Activated CD4-positive, alpha-beta T cell treated with anti-CD3 and anti-CD28 coated beads for 48 hours (primary cell): Measurements from ENCODE around the gene SGIP1.
"Not testable (repeated sequence)": the region's sequence is repeated elsewhere in the genome, so short reads cannot be mapped to it uniquely, and the experiment has no call there.

Experiments
- DNase-seq: peaks from one replicate; pipeline ENCODE4 v3.0.0-alpha.2; 2020

The SGIP1 gene

DNA sequence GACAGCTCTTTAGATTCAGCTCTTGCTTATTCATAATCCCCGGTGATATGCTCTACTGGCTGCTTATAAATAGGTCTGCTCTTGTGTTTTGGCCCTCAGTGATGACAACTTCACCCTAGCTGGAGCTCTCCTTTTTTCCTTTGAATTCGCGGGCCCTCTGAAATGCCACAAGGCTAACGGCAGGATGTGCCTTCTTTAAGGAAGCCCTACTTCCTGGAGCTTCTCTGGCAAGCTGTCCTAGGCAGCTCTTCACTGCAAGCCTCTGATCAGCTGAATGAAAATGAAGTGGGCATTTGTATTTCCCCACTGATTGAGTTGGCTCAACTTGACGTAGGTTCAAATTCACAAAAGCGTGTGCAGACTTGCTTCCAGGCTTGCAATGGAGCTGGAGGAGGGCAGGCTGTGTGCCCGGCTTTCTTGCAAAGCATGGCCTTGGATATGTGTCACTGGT lies 22.2 kb downstream of the SGIP1 start:
- DNase-seq = no peak

DNA sequence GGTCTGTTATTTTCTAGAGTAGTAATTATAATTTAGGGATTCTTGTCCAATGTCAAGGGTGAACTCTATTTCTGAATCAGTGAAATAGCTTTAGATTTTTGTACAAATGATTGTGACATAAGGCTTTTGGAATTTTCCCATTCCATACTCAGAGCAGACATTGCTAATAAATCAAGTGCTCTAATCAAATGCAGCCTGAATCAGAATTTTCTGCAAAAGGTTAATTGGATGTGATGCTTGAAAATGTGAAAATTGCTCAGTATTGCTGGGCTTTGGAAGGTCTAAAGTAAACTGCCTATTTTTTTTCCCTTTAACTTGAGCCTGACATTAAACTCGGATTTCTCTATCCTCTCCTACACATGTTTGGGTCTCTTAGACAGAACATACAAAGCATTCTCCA lies 23.2 kb downstream of the SGIP1 start:
- DNase-seq = no peak

DNA sequence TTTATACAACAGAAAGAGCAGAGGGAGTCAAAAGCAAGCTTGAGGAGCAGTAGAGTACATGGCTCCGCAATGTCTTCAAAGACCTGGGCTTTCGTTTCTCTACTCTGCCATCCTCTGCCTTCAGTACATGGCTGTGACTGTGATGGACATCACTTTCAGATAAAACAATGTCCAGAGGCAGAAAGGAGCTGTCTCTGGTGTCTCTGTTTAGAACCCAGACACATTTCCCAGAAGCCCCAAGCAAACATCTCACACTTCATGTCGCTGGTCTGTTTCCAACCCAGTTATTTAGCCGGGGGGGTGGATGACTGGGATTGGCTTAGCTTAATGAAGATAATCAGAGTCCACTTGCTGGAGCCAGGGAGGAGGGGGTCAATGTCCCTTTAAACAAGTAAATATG lies 25.6 kb downstream of the SGIP1 start:
- no peak for DNase-seq

DNA sequence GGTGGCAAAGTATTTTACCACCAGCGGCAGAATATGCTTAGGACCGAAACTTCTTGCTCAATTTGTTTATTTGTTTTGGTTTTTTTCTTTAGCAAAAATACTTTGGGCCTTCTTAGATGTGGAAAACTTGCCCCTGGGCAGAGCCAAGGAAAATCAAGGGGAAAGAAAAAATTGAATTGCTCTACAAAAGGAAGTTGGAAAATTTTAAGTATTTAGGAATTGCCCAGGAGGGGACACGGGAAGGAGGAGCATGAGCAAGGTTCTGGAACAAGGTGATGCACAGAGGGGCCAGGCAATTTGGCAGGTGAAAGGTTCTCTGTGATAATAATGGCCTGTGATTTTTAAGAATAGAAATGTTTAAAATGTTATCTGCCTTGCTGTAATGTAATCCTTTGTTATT lies 28.6 kb downstream of the SGIP1 start:
- no peak for DNase-seq

DNA sequence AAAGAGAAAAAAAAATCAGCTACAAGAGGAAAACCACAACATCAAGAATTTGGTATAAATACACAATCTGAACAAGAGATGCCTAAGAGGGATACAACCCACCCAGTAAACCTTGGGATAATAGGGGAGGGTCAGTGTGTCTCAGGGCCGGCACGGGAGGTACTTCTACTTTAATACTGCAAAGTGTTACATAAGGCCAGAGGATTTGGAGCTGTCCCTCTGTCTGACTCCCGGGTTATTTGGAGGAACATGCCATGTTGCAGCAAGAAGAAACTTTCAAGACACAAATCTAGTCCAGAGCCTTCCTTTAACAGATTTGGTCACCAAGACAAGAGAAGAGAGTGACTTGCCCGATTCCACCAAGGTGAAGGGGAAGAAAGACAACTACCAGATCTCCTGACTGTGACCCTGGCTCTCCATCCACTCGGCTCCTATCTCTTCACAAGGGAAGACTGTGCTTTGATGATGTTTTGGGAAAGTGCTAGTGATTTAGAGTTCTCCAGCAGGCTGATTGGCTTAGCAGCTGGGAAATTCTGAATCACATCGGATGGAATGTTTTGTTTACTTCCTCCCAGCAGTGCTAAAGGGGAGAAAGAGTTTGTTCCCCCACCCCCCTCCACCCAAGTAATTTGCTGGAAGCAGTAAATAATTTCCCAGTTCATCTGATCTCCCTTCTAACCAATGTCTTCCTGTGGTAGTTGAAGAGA lies 29.3 kb downstream of the SGIP1 start:
- DNase-seq = no peak

DNA sequence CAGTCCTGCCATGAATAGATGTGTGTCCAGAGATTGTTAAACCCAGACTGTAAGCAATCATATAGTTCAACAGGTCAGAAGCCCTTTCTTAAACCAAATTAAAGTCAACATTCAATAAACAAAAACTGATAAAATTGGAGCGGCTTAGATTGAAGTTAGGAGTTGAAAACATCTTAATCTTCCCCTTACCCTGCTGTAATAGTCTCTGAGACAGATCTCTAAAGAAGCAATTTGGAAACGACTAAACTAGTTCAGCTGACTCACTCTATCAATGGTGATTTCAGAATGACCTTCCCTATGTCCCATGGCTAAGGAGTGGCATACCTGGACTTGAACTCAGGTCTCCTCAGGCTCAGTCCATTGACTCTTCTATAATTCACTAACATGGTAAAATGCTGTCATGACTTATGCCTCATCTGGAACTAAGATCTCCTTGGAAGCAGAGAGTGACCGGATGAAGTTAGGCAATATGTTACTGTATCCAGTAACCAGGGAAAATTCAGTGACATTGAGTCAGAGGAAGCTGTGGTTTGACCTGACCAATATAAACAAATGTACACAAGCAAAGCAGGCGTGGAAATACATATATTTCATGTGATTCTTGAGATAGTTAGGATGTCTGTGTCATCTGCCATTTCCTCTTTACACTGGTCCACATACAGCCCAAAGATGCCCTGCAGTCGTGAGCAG lies 30.1 kb downstream of the SGIP1 start:
- DNase-seq = no peak

DNA sequence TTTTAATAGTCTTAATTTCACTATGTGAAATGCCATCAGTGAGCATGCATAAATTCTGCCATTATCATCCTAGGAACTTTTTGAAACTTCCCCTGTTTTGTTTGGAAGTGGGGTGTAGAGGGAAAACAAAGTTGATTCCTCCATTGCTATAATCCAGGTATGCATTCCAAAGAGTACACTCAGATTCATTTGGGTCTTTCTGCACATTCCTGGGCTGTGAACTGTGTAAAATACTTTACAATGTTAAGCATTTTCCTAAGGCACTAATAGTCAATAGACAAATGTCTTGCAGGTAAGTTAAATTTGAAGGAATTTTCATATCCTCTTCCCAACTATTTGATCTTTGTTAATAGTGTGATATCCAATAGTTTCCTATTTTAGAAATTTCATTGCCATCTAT lies 36.2 kb downstream of the SGIP1 start:
- DNase-seq = no peak

DNA sequence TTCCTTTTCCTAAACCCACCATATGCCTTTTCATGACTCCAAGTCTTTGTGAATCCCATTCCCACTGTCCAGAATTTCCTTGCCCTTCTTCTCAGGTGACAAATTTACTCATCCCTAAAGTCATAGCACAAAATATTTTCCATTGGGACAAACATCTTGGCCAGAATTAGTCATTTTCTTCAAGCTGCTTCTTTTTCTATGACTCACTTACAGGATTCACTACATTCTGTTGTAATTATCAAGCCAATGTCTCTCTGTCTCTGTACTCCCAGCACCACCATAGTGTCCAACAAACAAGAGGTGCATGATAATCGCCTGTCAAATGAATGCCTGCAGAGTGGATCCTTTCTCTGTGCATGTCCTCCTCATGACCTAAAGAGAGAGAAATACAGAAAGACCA lies 37.8 kb downstream of the SGIP1 start:
- no peak for DNase-seq

DNA sequence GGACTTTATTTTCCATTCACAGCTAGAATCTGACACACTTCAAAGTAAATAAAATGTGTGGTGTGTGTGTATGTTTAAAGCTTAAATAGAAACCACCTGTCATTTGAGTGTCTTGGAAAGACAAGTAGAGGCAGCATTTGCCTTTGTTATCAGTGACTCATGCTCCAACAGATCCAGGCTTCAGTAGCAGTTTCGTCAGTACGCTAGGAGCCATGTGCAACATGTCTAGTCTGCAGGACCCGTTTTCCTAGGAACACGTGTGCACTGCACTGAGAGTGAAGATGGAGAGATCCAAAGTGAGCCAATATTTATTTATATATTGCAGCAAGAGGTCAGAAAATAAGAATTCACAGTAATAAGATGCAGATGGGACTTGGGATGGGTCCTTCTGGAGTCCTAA lies 41.8 kb downstream of the SGIP1 start:
- DNase-seq = no peak

DNA sequence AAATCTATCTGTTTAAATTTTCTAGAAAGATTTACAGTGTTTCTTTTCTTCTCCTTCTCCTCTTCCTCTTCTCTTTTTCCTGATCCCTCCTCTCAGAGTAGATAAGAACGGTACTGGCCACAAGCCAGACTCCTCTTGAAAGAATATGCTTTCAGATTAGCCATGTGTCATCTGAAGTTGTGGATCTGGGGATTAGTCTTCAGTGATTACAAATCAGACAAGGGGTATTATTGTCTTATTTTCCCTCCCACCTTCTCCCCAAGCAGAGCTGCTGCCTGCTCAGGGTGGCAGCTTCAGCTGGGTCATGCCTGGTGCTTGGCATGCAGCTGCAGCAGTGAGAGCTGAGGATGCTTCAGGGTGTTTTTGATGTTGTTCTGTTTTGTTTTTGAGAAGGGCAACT lies 42.7 kb downstream of the SGIP1 start:
- DNase-seq = no peak

DNA sequence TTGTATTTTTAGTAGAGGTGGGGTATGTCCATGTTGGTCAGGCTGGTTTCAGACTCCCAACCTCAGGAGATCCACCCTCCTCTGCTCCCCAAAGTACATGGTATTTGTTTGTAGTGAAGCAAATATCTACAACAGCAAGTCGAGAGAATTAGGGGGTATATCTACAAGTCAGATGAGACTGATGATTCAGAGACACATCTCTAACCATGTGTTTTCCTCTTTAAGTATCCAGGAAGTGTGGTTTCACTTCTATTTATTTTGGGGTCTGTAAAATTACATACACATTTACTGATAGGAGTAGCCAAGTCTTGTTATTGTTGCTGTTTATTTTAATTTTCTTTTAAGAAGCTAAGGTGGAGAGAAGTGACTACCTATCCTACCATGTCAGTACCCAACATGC lies 44.9 kb downstream of the SGIP1 start:
- no peak for DNase-seq

DNA sequence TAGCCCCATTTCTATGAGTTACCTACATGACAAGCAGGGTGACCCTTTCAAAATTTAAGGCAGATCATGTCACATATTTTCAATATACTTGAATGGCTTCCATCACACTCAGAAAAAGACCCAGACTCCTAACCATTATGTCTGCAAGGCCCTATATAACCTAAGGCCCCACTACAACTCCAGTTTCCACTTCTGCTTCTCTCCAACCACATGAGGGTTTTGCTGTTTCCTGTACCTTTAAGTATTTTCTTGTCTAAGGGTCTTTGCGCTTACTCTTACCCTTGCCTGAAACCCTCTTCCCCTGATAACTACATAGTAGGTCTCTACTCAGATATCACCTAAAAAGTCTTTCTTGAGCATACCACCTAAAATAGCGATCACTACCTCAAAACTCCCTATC lies 46.1 kb downstream of the SGIP1 start:
- no peak for DNase-seq

DNA sequence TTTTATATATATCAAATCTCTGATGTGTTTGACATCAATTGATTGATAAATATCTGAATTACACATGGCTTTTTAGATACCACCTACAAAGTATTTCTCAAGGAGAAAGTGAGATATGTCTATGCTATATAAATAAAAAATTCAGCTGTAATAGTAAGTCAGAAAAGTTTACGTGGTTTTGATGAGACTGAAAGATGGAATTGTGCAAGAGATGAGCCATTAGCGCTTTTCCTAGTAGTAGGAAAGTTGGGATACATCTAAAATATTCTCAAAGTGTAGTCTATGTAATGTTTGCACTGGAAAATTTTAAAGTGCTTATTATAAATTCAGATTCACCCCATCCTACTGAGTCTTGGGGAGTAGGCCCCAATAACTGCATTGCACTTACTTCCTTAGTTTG lies 49.1 kb downstream of the SGIP1 start:
- DNase-seq = no peak

DNA sequence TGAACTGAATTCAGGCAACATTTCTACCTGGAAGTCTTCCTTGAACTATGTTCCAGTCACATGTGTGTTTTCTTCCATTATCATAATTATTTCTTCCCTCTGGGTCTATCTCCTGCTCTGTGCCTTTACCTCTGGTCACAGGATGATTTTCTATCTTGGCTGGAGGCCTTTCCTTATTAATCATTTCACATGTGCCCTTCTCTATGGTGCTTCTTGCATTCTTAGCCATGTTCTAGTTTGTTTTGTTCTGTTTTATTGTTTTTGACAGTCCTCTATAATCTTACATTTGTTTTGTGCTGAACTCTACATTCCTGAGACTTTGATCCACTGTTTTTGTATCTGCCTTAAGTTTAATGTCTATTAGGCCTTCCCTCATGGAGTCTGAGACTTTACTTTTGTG lies 51.0 kb downstream of the SGIP1 start:
- no peak for DNase-seq

DNA sequence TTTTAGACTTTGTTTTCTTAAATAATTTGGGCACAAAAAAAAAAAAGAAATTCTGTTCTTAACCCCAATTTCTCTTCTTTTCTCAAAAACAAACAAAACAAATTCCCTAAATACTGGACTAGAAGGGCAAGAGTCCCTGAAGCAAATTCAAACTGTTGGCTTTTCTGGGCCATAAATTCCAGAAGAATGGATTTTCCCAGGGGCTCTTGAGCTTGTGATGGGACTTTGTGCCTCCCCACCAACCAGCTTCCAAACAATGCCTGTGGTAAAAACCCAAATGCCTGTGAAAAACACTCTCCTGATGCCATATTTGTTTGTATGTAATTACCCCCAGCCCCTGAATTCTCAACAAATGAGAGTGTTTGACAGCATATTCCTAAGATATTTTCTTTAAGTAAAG lies 55.4 kb downstream of the SGIP1 start:
- DNase-seq = no peak

DNA sequence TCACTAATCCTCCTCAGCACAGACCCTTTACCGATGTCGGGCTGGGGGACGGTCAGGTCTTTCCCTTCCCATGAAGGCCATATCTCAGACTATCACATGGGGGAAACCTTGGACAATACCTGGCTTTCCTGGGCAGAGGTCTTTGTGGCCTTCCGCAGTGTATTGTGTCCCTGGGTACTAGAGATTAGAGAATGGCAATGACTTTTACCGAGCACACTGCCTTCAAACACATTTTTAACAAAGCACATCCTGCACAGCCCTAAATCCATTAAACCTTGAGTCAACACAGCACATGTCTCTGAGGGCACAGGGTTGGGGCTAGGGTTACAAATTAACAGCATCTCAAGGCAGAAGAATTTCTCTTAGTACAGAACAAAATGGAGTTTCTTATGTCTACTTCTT lies 58.2 kb downstream of the SGIP1 start:
- DNase-seq = not testable (repeated sequence)

DNA sequence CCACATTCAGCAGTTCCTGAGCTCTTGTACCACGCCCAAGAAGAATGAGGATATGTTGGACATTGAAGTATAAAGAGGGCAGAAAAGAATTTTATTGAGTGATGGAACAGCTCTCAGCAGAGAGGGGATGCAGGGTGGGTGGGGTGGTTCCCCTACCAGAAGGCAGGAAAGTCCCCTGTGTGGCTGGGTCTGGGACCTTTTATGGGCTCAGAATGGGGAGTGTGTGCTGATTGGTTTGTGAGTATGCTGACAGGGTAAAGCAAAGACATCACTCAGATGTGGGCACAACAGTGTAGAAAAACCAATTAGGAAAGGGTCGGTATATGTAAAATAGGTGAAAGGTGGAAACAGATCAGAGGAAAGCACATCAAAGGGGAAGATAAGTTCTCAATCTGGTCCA lies 62.2 kb downstream of the SGIP1 start:
- DNase-seq = no peak

DNA sequence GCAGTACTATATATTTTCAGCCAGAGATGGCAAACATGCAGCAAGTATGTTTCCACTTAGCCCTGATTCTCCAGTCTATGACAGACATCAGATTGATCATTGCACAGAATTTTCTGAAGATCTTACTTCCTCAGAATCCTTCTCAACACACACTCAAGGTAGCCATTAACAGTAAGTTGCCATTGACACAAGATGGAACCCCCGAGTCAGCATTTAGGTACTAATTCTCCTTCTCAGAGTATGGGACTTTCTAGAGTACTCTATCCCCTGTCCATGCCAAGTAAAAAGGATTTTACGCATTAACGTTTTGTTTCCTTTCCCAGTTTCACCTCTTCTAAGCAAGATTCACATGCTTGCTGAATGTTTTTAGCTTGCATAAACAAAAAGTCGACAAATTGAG lies 63.5 kb downstream of the SGIP1 start:
- DNase-seq = no peak

DNA sequence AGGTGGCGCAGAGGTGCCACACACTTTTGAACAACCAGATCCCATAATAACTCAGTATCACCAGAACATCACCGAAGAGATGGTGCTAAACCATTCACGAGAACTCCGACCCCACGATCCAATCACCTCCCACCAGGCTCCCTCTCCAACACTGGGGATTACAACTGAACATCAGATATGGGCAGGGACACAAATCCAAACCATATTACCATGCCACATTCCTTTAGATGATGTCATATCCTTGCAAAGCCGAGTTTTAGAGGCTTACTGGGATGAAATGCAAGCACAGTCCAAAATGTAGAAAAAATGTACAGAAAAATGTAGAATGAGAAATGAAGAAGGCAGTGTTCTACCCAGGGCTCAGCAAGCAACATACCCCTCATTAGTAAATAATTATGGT lies 64.7 kb downstream of the SGIP1 start:
- no peak for DNase-seq

DNA sequence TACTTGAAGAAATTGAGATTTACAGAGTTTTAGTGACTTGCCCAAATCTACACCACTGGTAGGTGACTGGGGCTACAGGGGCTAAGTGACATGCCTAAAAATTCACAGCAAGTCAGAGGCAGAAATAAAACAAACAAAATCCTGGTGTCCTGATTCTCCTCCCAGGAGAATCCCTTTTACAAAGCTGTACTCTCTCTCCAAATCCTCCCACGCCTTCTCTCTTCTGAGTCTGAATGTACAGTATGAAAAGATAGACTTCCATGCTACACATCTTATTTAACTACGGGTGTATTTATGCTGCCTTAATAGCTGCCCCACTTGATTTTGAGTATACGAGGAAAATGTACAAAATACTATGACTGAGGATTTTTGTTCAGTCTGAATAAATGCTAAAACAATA lies 65.4 kb downstream of the SGIP1 start:
- DNase-seq = no peak

DNA sequence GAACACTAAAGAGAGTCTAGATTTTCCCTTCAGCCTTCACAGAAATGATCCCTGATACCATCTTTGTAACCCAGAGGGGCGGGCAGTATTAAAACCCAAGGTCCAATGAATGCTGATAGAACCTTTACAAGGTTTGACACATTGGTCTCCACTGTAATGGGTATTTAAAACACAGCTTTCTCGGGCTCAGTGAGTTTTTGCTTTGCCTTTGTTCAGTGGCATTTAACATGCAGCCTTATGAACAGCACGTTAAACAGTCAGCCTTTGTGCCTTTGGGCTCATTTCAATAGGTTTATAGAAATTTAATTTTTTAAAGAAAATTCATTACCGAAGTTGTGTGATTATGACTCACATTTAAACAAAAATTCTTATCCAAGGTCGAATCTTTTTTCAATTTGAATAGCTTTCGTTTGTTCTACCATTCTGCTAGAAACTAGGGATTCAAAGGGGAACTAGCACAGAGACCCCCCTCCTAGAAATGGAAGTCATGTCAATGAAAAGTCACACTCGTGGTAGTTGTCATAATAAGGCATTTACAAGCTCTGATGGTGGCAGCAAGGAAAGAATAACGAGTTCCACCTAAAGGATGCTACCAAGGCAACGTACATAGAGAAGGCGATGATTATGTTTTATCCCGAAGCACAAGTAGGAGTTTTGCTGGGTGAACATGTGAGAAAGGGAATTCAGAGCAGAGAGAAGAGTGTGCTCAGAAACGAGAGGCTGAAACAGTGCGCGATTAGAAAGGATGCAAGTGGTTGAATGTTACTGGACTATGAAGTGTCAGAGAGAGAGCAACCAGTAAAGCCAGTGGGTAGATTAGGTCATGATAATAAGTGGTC lies 66.2 kb downstream of the SGIP1 start:
- DNase-seq = no peak

DNA sequence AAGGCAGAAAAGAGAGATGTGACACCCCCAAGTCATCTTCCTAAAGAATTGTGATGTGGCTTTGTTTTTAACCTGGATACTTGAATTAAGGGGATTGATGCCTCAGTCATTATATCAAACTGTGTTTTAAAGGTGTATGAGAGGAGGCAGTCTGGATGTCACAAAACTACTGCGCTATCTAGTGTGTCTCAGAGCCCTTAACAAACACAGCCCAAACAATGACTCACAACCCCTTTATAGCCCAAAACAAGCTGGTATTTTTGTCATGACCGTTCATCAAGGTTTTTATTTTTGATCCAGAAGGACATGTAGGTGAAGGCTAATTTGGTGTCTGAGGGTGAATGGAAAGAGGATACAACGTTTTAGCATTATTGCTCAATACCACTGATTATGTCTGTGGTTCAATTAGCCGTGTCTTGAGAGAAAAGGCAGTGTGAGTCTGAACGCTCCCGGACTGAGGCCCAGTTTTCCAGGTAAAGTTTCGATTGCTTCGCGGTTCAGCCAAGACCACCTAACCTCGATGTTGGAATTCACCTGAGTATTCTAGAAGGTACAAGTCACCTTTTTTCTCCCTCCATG lies 71.6 kb downstream of the SGIP1 start:
- DNase-seq = no peak

DNA sequence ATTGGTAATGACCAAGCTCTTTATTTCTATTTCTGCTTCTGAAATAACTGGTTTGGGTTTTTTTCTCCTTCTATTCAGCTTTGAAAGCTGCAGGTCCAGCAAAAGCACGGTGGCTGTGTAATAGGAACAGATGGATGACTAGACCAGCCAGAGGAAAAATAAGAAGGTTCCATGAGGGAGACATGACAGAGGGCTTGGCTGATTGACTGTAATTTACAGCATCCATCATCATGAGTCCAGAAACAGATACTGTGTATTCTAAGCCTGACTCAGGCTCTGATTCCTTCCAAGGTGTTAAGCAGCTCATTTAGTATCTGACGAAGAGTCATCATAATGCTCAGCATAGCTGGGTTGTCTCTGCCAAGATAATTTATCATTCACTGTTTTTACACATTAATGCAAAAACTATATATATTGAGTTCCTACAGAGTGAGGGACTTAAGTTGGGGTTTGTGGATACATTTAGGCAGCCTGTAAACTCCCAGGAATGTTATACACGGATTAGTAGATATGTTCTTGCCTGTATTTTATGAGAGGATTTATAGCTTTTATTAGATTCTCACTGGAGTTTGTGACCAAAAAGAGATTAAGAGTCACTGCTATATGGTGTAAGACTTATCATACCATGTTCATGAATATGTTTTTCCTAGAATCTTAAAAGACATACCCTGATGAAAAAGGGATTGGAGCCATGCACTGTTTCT lies 72.6 kb downstream of the SGIP1 start:
- DNase-seq = no peak
